K562 (cell line): ENCODE measurements around the gene EIF4E2. TPM values are rescaled to one million over a fixed set of nuclear protein-coding genes. Genes with fewer than 3 reads are reported as not detected.

Experiments
- ATAC-seq: fragments of 200-7000 bp; cut with Tn5 transposase; 3 replicates; pipeline ENCODE4 v1.9.1; 2020; ENCODE audit warnings: moderate library complexity
- BruUV-seq: library from RNA; stranded (reverse); fragments of 400-500 nt; replicated peaks from 2 replicates; lab custom pipeline; 2021; lab: Mats Ljungman, UMichigan
- CTCF ChIA-PET: fragments of 300-600 bp; formaldehyde crosslinking; extraction: SDS; loops from one replicate; lab custom pipeline; 2021; ENCODE audit warnings: low intra/inter-chr PET ratio; lab: Yijun Ruan, JAX
- POLR2A ChIA-PET: fragments of 300-600, 350-650 bp; sonication (Branson Sonifier 250); formaldehyde crosslinking; extraction: SDS; loops from one replicate; lab custom pipeline; 2021; ENCODE audit warnings: antibody characterized with exemption, inconsistent platforms; lab: Yijun Ruan, JAX
- DNase-seq, 4 experiments: peaks; one replicate each; pipeline versions ENCODE4 v3.0.0 to v3.0.0-alpha.2; 2011 to 2018; ENCODE audit warnings: low spot score in 3 of 4, mixed read lengths in 3 of 4; ENCODE audit errors: extremely low read depth in 1 of 4
- FAIRE-seq: peaks from 2 replicates; lab custom pipeline; 2011; peaks lifted over from hg19 to GRCh38; lab: Jason Lieb, UNC
- H2AFZ ChIP-seq: 2 replicates; pipeline ENCODE4 v1.6.0; 2011; ENCODE audit warnings: low read depth, low read length, control low read depth, inconsistent platforms
- H3K27ac ChIP-seq: fragments of 200-600 bp; 3 replicates; pipeline ENCODE4 v1.8.0; 2011; ENCODE audit warnings: low read depth, mild to moderate bottlenecking, control low read depth, inconsistent platforms, low read length, moderate library complexity, mixed read lengths; ENCODE audit errors: extremely low read depth
- H3K27me3 ChIP-seq, 2 experiments: fragments of 300-600 bp in 1 of 2; 2 replicates in 1 of 2; 3 replicates in 1 of 2; pipeline versions ENCODE4 v1.6.0 to v1.8.0; 2011; ENCODE audit warnings: inconsistent platforms in 2 of 2, low read length in 2 of 2, mild to moderate bottlenecking in 1 of 2, mixed read lengths in 1 of 2, moderate library complexity in 1 of 2; ENCODE audit not compliant: control insufficient read depth in 2 of 2, insufficient read depth in 2 of 2
- H3K36me3 ChIP-seq: fragments of 300-600 bp; 3 replicates; pipeline ENCODE4 v1.8.0; 2011; ENCODE audit warnings: mild to moderate bottlenecking, low read length, inconsistent platforms; ENCODE audit not compliant: control insufficient read depth, insufficient read depth
- H3K4me1 ChIP-seq, 2 experiments: fragments of 200-600 bp in 1 of 2; replicated peaks in 1 of 2; 2 replicates in 1 of 2; 3 replicates in 1 of 2; pipeline versions ENCODE4 v1.5.1 to v1.8.0; 2011; ENCODE audit warnings: inconsistent platforms in 2 of 2, low read length in 2 of 2, mild to moderate bottlenecking in 1 of 2, mixed read lengths in 1 of 2, moderate library complexity in 1 of 2; ENCODE audit not compliant: control insufficient read depth in 2 of 2, insufficient read depth in 2 of 2
- H3K4me2 ChIP-seq: 2 replicates; pipeline ENCODE4 v1.6.1; 2011; ENCODE audit warnings: low read length, control low read depth, inconsistent platforms, mixed read lengths; ENCODE audit not compliant: insufficient read depth
- H3K4me3 ChIP-seq: fragments of 200-600 bp; sonication (generic), shearing (Covaris generic); 2 replicates; pipeline ENCODE4 v1.5.1; 2016; ENCODE audit warnings: control low read depth, inconsistent platforms
- H3K79me2 ChIP-seq: fragments of 200-600 bp; 3 replicates; pipeline ENCODE4 v1.8.0; 2011; ENCODE audit warnings: low read length, inconsistent platforms; ENCODE audit not compliant: control insufficient read depth, insufficient read depth
- H3K9ac ChIP-seq, 2 experiments: 2 replicates each; pipeline versions ENCODE4 v1.6.0 to v1.6.1; 2011; ENCODE audit warnings: low read depth in 2 of 2, low read length in 2 of 2, control low read depth in 1 of 2, inconsistent platforms in 1 of 2, mild to moderate bottlenecking in 1 of 2, mixed read lengths in 1 of 2; ENCODE audit not compliant: insufficient read depth in 1 of 2
- H3K9me1 ChIP-seq: one replicate; pipeline ENCODE4 v1.6.0; 2011; ENCODE audit warnings: inconsistent platforms, mild to moderate bottlenecking, low read length, moderate library complexity; ENCODE audit not compliant: control insufficient read depth, insufficient read depth
- H3K9me3 ChIP-seq: replicated peaks from 2 replicates; pipeline ENCODE4 v1.5.1; 2011; ENCODE audit warnings: low read depth, low read length, inconsistent platforms; ENCODE audit not compliant: control insufficient read depth, insufficient read depth
- H4K20me1 ChIP-seq: replicated peaks from 2 replicates; pipeline ENCODE4 v1.6.1; 2011; ENCODE audit warnings: low read length, inconsistent platforms, mixed read lengths; ENCODE audit not compliant: control insufficient read depth, insufficient read depth
- BCOR ChIP-seq: fragments of 450-650 bp; IDR thresholded peaks from 2 replicates; pipeline ENCODE4 v1.6.1; 2016
- CUX1 ChIP-seq: fragments of 200-800 bp; sonication (Bioruptor generic); IDR thresholded peaks from 2 replicates; pipeline ENCODE4 v1.6.1; 2016; ENCODE audit warnings: missing genetic modification characterization, missing compliant biosample characterization
- ETS2 ChIP-seq: IDR thresholded peaks from 2 replicates; pipeline ENCODE4 v1.6.1; 2016; ENCODE audit warnings: borderline replicate concordance, missing genetic modification characterization, mild to moderate bottlenecking, moderate library complexity, missing compliant biosample characterization; ENCODE audit not compliant: poor library complexity, severe bottlenecking
- GTF2A2 ChIP-seq: IDR thresholded peaks from 2 replicates; pipeline ENCODE4 v1.6.1; 2016; ENCODE audit warnings: mild to moderate bottlenecking, missing genetic modification characterization, missing compliant biosample characterization
- MTA2 ChIP-seq: fragments of 450-650 bp; IDR thresholded peaks from 2 replicates; pipeline ENCODE4 v1.6.1; 2016; ENCODE audit warnings: low read depth
- POLR2H ChIP-seq: IDR thresholded peaks from 2 replicates; pipeline ENCODE4 v1.6.1; 2016; ENCODE audit warnings: missing genetic modification characterization, low read depth, mild to moderate bottlenecking, control low read depth, missing compliant biosample characterization, moderate library complexity
- PTTG1 ChIP-seq: fragments of 450-650 bp; IDR thresholded peaks from 2 replicates; pipeline ENCODE4 v1.6.1; 2016; ENCODE audit warnings: low read depth, mild to moderate bottlenecking, missing genetic modification characterization, missing compliant biosample characterization
- TEAD1 ChIP-seq, 2 experiments: fragments of 450-650 bp in 1 of 2; sonication (generic) in 1 of 2; formaldehyde crosslinking; IDR thresholded peaks; 2 replicates each; pipeline versions ENCODE4 v1.4.0 to v1.8.0; 2020 to 2022; ENCODE audit warnings: mild to moderate bottlenecking in 2 of 2, missing genetic modification reagents in 1 of 2
- ZNF592 ChIP-seq: fragments of 450-650 bp; IDR thresholded peaks from 2 replicates; pipeline ENCODE4 v1.6.1; 2017; ENCODE audit warnings: antibody characterized with exemption, mild to moderate bottlenecking
- ZNF655 ChIP-seq: fragments of 250-450 bp; sonication (Bioruptor Pico); IDR thresholded peaks from 2 replicates; pipeline ENCODE4 v1.5.0; 2021
- WGBS: fragments of 100-300 bp; shearing (Covaris generic); methylation state at CpG from one replicate; pipeline ENCODE4 v1.1.6; 2016; ENCODE audit warnings: low coverage, mixed read lengths; ENCODE audit not compliant: insufficient coverage; ENCODE audit errors: missing lambda C conversion rate; 5-methylcytosine and 5-hydroxymethylcytosine counted together
- in situ Hi-C: fragments of 300-500 bp; cut with MboI; formaldehyde crosslinking; loops from 4 replicates; pipeline ENCODE4 v1.15.0; 2018; ENCODE audit warnings: inconsistent platforms, mixed read lengths
- intact Hi-C: fragments of 100-400 bp; cut with micrococcal nuclease; formaldehyde crosslinking; loops from 2 replicates; pipeline ENCODE4 v1.14.2; 2022
- polyA plus RNA-seq, 8 experiments: library from polyadenylated mRNA; depleted of rRNA in 4 of 8; stranded (reverse) in 5 of 8; unstranded in 3 of 8; fragments of >200 nt; fragmentation: Nextera tagmentation in 2 of 8; fragmentation: Illumina TruSeq in 1 of 8; extraction: Ambion mirVana in 2 of 8; extraction: Trizol in 1 of 8; gene quantifications; 2 replicates each; pipeline versions ENCODE4 v1.2.1 to v1.2.3, GENCODE V29; 2011 to 2014; ENCODE audit warnings: inconsistent platforms in 1 of 8, missing spikeins in 1 of 8
- total RNA-seq, 7 experiments: library from RNA; depleted of rRNA in 6 of 7; stranded (reverse); fragments of >200 nt in 6 of 7; fragmentation: Illumina TruSeq in 2 of 7; extraction: Trizol in 2 of 7; gene quantifications; 2 replicates each; pipeline versions ENCODE4 v1.2.1 to v1.2.3, GENCODE V29; 2011 to 2021; ENCODE audit warnings: low replicate concordance in 1 of 7

EIF4E2 gene
- total and polyA plus RNA-seq, 9 of the 15 experiments (the other 6 are each of a cell fraction or from before 2014, with no cell fraction given), result 33.9 to 169 (median 77.5) TPM

- TF ChIP-seq CUX1 (CRISPR knock-in tag), result no peak
- no peak for TF ChIP-seq GTF2A2
- TF ChIP-seq MTA2, result no peak
- TF ChIP-seq POLR2H (tag), result no peak
Measured at GRCh38 chr2:232607011-232607410, 56.5 kb downstream of the EIF4E2 start (continued).

- Histone ChIP-seq H3K4me3 (no peak overlapping the region), H3K4me2 (no peak overlapping the region), H3K27me3 (peaks cover 0 to under 1% of the 10 kb centered on the region in 2 experiments; a peak in 1 of 5 replicates), H3K4me1 (peaks cover 0 to 14% of the 10 kb centered on the region in 2 experiments; a peak in 3 of 5 replicates), H3K79me2 (no peaks in the 10 kb centered on the region), H3K9me1 (no peaks in the 10 kb centered on the region), H3K27ac (no peak overlapping the region), H3K9ac (no peak overlapping the region), H2AFZ (no peak overlapping the region), H3K9me3 (no peaks in the 10 kb centered on the region), H4K20me1 (no peaks in the 10 kb centered on the region), H3K36me3 (no peaks in the 10 kb centered on the region)
- in situ Hi-C loops, result loop anchor here (25.0 kb wide), 1 partner anchor 653 kb away; the partner anchor contains the start of gene ATG16L1
- ATAC-seq (no peak), DNase-seq (no peak), FAIRE-seq (no peak)
- CTCF ChIA-PET, result no interaction called here
- BruUV-seq, result no TSS peak
- WGBS, result 8% methylated on average over 8 of the region's 8 CpGs
- POLR2A ChIA-PET, result interaction anchor here (0.5 kb wide), 1 partner anchor 10 kb away, joined by 3 read pairs; no protein-coding TSS in a partner anchor
- intact Hi-C loops, result loop anchor here (5.0 to 10.0 kb wide), 2 partner anchors 228 to 415 kb away; no protein-coding TSS in a partner anchor
- TF ChIP-seq ZNF592 (no peak), BCOR (no peak), ZNF655 (no peak), ETS2 (tag) (no peak), PTTG1 (no peak), TEAD1 (CRISPR knock-in tag; IDR thresholded peaks at IDR 0.05) (no peak)
Measured at GRCh38 chr2:232609607-232610006, 59.1 kb downstream of the EIF4E2 start.
